OCI-LY7 (cell line): ENCODE measurements around the gene LRFN2.

ENCODE experiments used
- EZH2phosphoT487 ChIP-seq: fragments of 200-600 bp; sonication (generic); IDR thresholded peaks from 2 replicates; pipeline ENCODE4 v1.6.1; 2018; ENCODE audit warnings: low read depth, borderline replicate concordance, mild to moderate bottlenecking, mixed run types, antibody characterized with exemption, low read length, moderate library complexity, mixed read lengths
- TF ChIP-seq, protein P1 (sequence below): fragments of 200-600 bp; sonication (generic); conservative IDR thresholded peaks from 2 replicates; pipeline ENCODE4 v1.5.1; 2014; ENCODE audit warnings: mild to moderate bottlenecking, antibody characterized with exemption, low read length, moderate library complexity, mixed read lengths

DNA sequence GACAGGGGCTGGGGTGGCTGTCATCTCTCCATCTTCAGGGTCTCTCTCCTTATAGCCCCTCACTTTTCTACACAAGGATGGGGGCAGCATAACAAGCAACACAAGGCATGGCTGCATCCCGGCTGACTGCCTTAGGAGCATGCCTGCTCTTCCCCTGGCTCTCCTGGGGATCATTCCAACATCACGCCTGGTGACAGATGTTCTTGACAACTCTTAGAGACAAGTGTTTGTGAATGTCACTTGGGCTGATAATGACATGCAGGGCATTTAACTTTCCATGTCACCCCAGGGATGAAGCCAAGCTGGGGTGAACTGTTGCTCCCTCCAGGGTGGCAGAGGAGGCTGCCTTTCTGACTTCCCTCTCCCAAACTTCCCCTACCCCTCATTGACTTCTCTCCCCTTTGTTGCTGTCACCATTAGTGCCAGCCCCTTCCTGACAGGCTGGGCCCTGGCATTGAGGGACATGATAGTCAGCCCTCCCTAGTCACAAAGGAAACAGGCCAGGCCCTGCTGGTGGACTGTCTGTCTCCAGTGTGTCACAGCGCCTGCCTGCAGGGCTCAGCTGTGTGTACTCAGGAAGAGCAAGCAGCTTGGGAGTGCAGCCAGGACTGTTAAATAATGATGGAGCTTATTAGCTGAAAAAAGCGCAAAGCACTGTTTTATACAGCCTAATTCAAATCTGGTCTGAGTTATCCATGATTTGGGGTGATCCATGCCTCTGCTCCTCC lies 161.8 kb downstream of the LRFN2 start:
- TF ChIP-seq EZH2phosphoT487 = no peak
- TF ChIP-seq, protein P1, sequence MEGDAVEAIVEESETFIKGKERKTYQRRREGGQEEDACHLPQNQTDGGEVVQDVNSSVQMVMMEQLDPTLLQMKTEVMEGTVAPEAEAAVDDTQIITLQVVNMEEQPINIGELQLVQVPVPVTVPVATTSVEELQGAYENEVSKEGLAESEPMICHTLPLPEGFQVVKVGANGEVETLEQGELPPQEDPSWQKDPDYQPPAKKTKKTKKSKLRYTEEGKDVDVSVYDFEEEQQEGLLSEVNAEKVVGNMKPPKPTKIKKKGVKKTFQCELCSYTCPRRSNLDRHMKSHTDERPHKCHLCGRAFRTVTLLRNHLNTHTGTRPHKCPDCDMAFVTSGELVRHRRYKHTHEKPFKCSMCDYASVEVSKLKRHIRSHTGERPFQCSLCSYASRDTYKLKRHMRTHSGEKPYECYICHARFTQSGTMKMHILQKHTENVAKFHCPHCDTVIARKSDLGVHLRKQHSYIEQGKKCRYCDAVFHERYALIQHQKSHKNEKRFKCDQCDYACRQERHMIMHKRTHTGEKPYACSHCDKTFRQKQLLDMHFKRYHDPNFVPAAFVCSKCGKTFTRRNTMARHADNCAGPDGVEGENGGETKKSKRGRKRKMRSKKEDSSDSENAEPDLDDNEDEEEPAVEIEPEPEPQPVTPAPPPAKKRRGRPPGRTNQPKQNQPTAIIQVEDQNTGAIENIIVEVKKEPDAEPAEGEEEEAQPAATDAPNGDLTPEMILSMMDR = no peak
